Measurements from ENCODE around the gene HFE. TPM values are rescaled to one million over a fixed set of nuclear protein-coding genes. Genes with fewer than 3 reads are reported as not detected.

The HFE gene
- total RNA-seq, 1 donor from 2014 or later: 1.1 TPM

DNA sequence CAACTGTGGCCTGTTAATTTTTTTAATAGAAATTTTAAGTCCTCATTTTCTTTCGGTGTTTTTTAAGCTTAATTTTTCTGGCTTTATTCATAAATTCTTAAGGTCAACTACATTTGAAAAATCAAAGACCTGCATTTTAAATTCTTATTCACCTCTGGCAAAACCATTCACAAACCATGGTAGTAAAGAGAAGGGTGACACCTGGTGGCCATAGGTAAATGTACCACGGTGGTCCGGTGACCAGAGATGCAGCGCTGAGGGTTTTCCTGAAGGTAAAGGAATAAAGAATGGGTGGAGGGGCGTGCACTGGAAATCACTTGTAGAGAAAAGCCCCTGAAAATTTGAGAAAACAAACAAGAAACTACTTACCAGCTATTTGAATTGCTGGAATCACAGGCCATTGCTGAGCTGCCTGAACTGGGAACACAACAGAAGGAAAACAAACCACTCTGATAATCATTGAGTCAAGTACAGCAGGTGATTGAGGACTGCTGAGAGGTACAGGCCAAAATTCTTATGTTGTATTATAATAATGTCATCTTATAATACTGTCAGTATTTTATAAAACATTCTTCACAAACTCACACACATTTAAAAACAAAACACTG, 10.1 kb downstream of the HFE start:
- TF ChIP-seq, protein P1, sequence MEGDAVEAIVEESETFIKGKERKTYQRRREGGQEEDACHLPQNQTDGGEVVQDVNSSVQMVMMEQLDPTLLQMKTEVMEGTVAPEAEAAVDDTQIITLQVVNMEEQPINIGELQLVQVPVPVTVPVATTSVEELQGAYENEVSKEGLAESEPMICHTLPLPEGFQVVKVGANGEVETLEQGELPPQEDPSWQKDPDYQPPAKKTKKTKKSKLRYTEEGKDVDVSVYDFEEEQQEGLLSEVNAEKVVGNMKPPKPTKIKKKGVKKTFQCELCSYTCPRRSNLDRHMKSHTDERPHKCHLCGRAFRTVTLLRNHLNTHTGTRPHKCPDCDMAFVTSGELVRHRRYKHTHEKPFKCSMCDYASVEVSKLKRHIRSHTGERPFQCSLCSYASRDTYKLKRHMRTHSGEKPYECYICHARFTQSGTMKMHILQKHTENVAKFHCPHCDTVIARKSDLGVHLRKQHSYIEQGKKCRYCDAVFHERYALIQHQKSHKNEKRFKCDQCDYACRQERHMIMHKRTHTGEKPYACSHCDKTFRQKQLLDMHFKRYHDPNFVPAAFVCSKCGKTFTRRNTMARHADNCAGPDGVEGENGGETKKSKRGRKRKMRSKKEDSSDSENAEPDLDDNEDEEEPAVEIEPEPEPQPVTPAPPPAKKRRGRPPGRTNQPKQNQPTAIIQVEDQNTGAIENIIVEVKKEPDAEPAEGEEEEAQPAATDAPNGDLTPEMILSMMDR (IDR thresholded peaks at IDR 0.05): no peak
- Mint-ChIP-seq H3K27ac (no peak overlapping the region), H3K9me3 (peaks cover 3% of the 10 kb centered on the region), H3K4me3 (no peak overlapping the region), H3K4me1 (peaks cover 16% of the 10 kb centered on the region), H3K36me3 (ENCODE audit: low read depth) (no peaks in the 10 kb centered on the region), H3K27me3 (no peaks in the 10 kb centered on the region)
- ATAC-seq (ENCODE audit: low read depth): peak; percentile 81
- intact Hi-C loops (cut with micrococcal nuclease): loop anchor here (1.0 to 10.0 kb wide), 5 partner anchors 12 to 373 kb away; a partner anchor contains a TSS
- ChIA-PET POLR2A (interaction anchor here (0.6 to 2.4 kb wide), 8 partner anchors 10 to 71 kb away, joined by 3 to 7 read pairs (median 6); partner anchors contain the start of gene HFE), CTCF (interaction anchor here (0.7 to 15.0 kb wide), 13 partner anchors 10 to 140 kb away, joined by 3 to 349 read pairs (median 3); partner anchors contain the start of gene HFE)
- no peak for DNase-seq

DNA sequence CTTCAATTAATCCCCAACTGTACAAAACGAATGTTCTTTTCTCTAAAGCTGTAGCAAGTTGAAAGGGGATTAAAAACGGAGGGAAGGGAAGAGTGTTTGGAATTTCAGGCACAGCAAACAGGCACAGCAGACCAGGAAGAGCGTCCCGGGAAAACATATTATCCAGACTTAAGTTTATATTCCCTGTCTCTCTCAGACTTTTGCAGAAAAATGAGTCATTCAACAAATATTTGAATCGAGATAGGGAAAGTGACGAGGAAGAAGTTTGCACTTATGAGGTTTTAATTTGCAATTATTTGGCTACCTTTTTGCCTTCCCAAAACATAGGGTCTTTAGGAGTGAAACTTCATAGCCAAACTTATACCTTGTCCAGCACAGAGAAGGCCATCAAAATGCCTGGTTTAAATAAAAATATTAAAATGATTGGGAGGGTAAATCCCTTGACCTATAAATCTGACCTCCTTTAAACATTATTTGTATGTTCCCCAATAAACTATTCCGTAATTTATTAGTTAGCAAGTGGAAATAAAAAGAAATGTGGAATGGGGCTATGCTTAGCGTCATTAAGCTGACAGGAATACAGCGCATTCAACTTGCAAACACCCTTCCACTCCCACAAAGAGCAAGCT, 16.0 kb downstream of the HFE start:
- DNase-seq (no peak), ATAC-seq (ENCODE audit: low read depth) (peak; percentile 83)
- H3K27ac Mint-ChIP-seq: peak overlapping the region; percentile 98
- H3K36me3 Mint-ChIP-seq (ENCODE audit: low read depth): peaks cover 7% of the 10 kb centered on the region
- H3K4me3 Mint-ChIP-seq: peak overlapping the region; percentile 85
- H3K4me1 Mint-ChIP-seq: peaks cover 12% of the 10 kb centered on the region
- intact Hi-C loops (cut with micrococcal nuclease): loop anchor here (1.0 to 5.0 kb wide), 7 partner anchors 20 to 1044 kb away; a partner anchor contains a TSS
- peaks cover 3% of the 10 kb centered on the region for H3K27me3 Mint-ChIP-seq
- ChIA-PET CTCF (interaction anchor here (0.9 to 2.5 kb wide), 8 partner anchors 9 to 77 kb away, joined by 3 to 9 read pairs (median 4); a partner anchor contains a TSS), POLR2A (interaction anchor here (0.6 to 5.0 kb wide), 53 partner anchors 9 to 1790 kb away, joined by 3 to 253 read pairs (median 6); partner anchors contain the start of gene HFE)
- peaks cover 2% of the 10 kb centered on the region for H3K9me3 Mint-ChIP-seq
- TF ChIP-seq, protein P1 (IDR thresholded peaks at IDR 0.05): no peak

DNA sequence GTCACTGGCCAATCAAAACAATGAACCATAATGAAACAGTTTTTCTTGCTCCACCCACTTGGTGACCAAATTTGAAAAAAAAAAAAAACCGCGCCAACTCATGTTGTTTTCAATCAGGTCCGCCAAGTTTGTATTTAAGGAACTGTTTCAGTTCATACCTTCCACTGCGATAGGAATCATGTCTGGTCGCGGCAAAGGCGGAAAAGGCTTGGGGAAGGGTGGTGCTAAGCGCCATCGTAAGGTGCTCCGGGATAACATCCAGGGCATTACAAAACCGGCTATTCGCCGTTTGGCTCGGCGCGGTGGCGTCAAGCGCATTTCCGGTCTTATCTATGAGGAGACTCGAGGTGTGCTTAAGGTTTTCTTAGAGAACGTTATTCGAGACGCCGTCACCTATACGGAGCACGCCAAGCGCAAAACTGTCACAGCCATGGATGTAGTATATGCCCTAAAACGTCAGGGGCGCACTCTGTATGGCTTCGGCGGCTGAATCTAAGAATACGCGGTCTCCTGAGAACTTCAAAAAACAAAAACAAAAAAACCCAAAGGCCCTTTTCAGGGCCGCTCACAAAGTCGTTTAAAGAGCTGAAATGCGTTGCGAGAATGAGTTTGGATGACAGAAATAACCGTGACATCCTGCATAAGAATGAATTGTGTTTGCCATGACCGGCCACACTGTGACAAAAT, 16.7 kb downstream of the HFE start:
- peak overlapping the region; percentile 98 for H3K27ac Mint-ChIP-seq
- H3K27me3 Mint-ChIP-seq: peaks cover 3% of the 10 kb centered on the region
- ATAC-seq (ENCODE audit: low read depth) (peak; percentile 85), DNase-seq (peak; percentile 83)
- peaks cover 12% of the 10 kb centered on the region for H3K4me1 Mint-ChIP-seq
- TF ChIP-seq, protein P1 (IDR thresholded peaks at IDR 0.05): no peak
- peak overlapping the region; percentile 85 for H3K4me3 Mint-ChIP-seq
- POLR2A ChIA-PET: interaction anchor here (0.5 to 5.0 kb wide), 66 partner anchors 8 to 1804 kb away, joined by 3 to 253 read pairs (median 6); partner anchors contain the start of genes HFE and HMGN4
- peaks cover 7% of the 10 kb centered on the region for H3K36me3 Mint-ChIP-seq (ENCODE audit: low read depth)
- intact Hi-C loops (cut with micrococcal nuclease): loop anchor here (1.0 to 5.0 kb wide), 10 partner anchors 19 to 1043 kb away; a partner anchor contains a TSS
- peaks cover 2% of the 10 kb centered on the region for H3K9me3 Mint-ChIP-seq
- CTCF ChIA-PET: interaction anchor here (0.9 to 2.5 kb wide), 8 partner anchors 10 to 78 kb away, joined by 3 to 9 read pairs (median 4); a partner anchor contains a TSS

- DNase-seq (no peak), ATAC-seq (ENCODE audit: low read depth) (no peak)
- Mint-ChIP-seq H3K27me3 (peaks cover 3% of the 10 kb centered on the region), H3K36me3 (ENCODE audit: low read depth) (peaks cover 7% of the 10 kb centered on the region), H3K4me1 (peaks cover 12% of the 10 kb centered on the region), H3K27ac (peak overlapping the region; percentile 98), H3K4me3 (peak overlapping the region; percentile 85), H3K9me3 (peaks cover 2% of the 10 kb centered on the region)
- intact Hi-C loops (cut with micrococcal nuclease): loop anchor here (1.0 to 5.0 kb wide), 4 partner anchors 52 to 1043 kb away; a partner anchor contains a TSS
- POLR2A ChIA-PET: interaction anchor here (0.5 to 5.0 kb wide), 39 partner anchors 10 to 1803 kb away, joined by 3 to 253 read pairs (median 6); partner anchors contain the start of genes HFE and HMGN4
- CTCF ChIA-PET: interaction anchor here (0.6 to 2.5 kb wide), 6 partner anchors 19 to 1028 kb away, joined by 3 to 9 read pairs (median 4); a partner anchor contains a TSS
- TF ChIP-seq, protein P1 (IDR thresholded peaks at IDR 0.05): no peak
These were observed 17.4 kb downstream of the HFE start for GRCh38 chr6:26104457-26105108.

Data from activated B cell treated with CpG ODN at 0.5 μM for 24 hours (primary cell).